ENCODE data around the gene DENND10.
"Not testable (repeated sequence)": the region's sequence is repeated elsewhere in the genome, so short reads cannot be mapped to it uniquely, and the experiment has no call there.

Gene DENND10

DNA sequence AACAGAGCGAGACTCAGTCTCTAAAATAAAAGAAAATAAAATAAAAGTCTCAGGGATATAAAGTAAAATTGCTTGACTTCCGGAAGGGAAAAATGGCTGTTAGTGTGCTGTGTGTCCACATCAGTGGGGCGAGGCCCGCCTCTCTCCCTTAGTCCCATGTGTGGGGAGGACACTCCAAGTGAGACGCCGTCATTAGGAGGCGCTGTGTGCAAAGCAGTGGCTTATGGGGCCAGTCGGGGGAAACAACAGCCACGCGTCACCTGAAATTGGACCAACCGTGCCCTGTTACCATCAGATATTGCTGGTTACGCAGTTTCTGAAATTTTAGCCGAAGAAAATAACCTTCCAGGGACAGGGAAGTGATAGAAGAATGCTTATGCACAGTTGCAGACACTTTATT lies 45.8 kb downstream of the DENND10 start:
- no peak for DNase-seq (ENCODE audit: extremely low read depth, low read depth)
- TF ChIP-seq, protein P1, sequence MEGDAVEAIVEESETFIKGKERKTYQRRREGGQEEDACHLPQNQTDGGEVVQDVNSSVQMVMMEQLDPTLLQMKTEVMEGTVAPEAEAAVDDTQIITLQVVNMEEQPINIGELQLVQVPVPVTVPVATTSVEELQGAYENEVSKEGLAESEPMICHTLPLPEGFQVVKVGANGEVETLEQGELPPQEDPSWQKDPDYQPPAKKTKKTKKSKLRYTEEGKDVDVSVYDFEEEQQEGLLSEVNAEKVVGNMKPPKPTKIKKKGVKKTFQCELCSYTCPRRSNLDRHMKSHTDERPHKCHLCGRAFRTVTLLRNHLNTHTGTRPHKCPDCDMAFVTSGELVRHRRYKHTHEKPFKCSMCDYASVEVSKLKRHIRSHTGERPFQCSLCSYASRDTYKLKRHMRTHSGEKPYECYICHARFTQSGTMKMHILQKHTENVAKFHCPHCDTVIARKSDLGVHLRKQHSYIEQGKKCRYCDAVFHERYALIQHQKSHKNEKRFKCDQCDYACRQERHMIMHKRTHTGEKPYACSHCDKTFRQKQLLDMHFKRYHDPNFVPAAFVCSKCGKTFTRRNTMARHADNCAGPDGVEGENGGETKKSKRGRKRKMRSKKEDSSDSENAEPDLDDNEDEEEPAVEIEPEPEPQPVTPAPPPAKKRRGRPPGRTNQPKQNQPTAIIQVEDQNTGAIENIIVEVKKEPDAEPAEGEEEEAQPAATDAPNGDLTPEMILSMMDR (IDR thresholded peaks at IDR 0.05; ENCODE audit: low read depth, low read length) = no peak

DNA sequence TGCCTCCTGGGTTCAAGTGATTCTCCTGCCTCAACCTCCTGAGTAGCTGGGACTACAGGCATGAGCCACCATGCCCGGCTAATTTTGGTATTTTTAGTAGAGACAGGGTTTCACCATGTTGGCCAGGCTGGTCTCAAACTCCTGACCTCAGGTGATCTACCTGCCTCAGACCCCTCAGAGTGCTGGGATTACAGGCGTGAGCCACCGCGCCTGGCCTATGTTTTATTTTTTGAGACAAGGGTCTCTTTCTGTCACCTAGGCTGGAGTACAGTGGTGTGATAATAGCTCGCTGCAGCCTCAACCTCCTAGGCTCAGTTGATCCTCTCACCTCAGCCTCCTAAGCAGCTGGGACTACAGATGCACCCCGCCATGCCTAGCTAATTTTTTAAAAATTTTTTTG lies 47.7 kb downstream of the DENND10 start:
- DNase-seq (ENCODE audit: extremely low read depth, low read depth) = not testable (repeated sequence)

DNA sequence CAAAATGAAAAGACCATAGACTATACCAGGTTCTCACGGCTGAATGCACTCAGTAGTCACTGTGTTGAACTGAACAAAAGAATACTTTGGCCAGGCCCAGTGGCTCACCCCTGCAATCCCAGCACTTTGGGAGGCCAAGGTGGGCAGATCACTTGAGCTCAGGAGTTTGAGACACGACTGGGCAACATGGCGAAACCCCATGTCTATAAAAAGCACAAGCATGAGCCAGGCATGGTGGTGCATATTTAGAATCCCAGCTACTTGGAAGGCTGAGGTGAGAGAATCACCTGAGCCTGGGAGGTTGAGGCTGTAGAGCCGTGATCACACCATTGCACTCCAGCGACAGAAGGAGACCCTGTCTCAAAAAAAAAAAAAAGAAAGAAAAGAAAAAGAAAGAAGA lies 49.1 kb downstream of the DENND10 start:
- TF ChIP-seq, protein P1 (IDR thresholded peaks at IDR 0.05; ENCODE audit: low read depth, low read length) = no peak

DNA sequence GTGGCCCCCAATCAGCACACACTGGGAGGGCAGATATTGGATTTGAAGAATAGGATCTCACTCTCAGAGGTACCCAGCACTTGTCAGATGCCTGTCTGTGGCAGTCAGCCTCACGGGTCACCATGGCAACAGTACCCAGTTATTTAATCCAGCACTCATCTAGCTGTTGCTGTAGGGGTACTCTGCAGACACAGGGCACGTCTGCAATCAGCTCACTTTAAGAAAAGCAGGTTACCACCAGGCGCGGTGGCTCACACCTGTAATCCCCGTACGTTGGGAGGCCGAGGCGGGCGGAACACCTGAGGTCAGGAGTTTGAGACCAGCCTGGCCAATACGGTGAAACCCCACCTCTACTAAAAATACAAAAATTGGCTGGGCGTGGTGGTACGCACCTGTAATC lies 49.7 kb downstream of the DENND10 start:
- DNase-seq (ENCODE audit: extremely low read depth, low read depth) = no peak
- TF ChIP-seq, protein P1 (IDR thresholded peaks at IDR 0.05; ENCODE audit: low read depth, low read length) = no peak

More for the DNA sequence above, 49.1 kb downstream of the DENND10 start:
- DNase-seq (ENCODE audit: extremely low read depth, low read depth) = no peak

DNA sequence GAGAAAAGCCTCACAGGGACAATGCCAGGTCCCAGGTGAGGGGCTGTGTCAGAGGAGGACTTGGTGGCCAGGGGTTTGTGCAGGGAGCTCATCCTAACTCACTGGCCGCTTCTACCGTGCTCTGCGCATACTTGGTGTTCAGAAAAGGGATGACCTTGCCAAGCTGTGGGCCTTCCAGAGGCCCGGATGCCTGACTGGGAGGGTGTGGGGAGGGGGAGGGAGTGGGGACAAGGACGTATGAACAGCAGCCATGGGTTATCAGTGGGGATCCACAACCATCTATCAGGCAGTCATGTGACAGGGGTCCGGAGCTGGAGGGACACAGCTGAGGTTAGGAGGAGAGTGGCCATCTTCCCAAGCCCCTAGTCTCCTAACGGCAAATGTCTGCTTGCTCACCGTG lies 55.4 kb downstream of the DENND10 start:
- TF ChIP-seq, protein P1 (IDR thresholded peaks at IDR 0.05; ENCODE audit: low read depth, low read length) = no peak
- DNase-seq (ENCODE audit: extremely low read depth, low read depth) = no peak

DNA sequence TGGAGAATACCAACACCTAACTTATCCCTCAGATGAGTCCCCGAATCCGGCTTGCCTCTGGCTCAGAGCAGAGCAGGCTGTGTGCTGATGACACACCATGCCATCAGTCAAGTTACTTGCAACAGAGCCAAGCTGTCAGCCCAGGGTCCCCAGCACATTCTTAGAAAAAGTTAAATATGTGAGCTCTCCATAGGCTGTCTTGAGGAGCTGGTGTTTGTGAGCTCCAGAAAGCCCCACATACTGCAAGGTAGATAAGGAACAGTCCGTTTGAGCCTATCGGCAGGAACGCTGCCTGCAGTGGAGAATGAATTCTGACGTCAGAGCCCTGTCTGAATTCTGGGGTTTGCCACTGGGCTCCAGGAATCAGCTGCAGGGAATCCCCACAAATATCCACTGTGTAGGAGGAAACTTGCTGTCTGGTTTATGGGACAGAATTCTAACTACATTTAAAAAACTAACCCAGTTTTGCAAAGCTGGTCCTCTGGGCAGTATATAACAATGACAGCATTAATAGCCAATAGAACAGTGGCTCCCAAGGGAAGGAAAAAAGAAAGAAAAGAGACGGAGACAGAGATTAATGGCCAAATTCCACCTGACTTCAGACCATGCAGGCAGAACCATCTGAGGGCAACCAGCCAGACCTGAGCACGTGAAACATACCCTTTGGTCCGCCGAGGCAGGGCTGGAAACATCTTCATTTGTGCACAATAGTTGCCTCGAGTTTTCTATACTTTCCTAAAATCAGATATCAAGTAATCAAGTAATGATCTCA lies 58.0 kb downstream of the DENND10 start:
- DNase-seq (ENCODE audit: extremely low read depth, low read depth) = no peak
- TF ChIP-seq, protein P1 (IDR thresholded peaks at IDR 0.05; ENCODE audit: low read depth, low read length) = no peak

DNA sequence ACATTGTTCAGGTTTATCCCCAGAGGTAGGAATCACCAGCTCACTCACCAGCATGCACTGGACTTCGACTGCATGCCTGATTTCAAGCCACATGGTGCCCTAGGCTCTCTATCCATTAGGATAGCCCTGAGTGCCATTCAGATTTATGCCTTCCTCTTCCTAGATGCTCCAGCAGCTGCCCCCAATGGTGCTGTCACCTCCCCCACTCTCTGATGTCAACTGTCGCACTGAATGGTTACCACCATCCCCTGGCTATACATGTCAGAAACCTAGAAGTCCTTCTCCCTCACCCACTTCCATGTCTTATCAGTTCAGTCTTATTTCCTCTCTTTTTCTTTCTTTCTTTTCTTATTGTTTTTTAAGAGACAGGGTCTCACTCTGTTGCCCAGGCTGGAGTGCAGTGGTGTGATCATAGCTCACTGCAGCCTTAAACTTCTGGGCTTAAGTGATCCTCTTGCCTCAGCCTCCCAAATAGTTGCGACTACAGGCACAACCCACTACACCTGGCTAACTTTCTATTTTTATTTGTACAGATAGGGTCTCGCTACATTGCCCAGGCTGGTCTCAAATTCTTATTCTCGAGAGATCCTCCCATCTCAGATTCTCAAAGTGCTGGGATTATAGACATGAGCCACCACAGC lies 58.7 kb downstream of the DENND10 start:
- TF ChIP-seq, protein P1 (IDR thresholded peaks at IDR 0.05; ENCODE audit: low read depth, low read length) = no peak
- DNase-seq (ENCODE audit: extremely low read depth, low read depth) = no peak

All from AG09319 (cell line).